ENCODE measurements around the gene MRPL11. TPM values are rescaled to one million over a fixed set of nuclear protein-coding genes. Genes with fewer than 3 reads are reported as not detected.
"Not testable (repeated sequence)": the region's sequence is repeated elsewhere in the genome, so short reads cannot be mapped to it uniquely, and the experiment has no call there.

Gene MRPL11
- total RNA-seq, 1 donor: 22.6 TPM

DNA sequence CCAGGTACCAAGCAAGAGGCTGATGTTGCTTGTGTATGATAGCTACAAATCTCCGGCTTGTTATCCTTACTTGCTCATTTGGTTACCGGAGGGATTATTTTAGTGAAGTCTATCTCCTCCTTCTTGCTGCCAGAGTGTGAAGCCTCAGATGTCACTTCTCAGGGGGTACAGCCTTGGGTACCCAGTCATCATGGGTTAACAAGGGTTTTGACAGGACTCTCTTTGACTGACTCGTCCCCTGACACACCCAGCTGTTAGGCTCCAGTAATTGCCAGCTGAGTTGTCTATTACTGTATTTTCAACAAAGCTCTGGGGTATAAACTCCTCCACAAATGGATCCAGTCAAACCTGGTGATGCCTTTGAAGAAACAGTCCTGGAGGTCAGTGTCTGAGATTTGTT is 16.2 kb upstream of the MRPL11 start:
- no peaks in the 10 kb centered on the region for H3K9me3 ChIP-seq (ENCODE audit: low read depth, low read length)
- no peak overlapping the region for H3K4me3 ChIP-seq (ENCODE audit: low read length)
- no peaks in the 10 kb centered on the region for H3K27me3 ChIP-seq (ENCODE audit: insufficient read depth, low read length)
- H3K4me1 ChIP-seq (ENCODE audit: insufficient read depth, low read length): peaks cover 45% of the 10 kb centered on the region

DNA sequence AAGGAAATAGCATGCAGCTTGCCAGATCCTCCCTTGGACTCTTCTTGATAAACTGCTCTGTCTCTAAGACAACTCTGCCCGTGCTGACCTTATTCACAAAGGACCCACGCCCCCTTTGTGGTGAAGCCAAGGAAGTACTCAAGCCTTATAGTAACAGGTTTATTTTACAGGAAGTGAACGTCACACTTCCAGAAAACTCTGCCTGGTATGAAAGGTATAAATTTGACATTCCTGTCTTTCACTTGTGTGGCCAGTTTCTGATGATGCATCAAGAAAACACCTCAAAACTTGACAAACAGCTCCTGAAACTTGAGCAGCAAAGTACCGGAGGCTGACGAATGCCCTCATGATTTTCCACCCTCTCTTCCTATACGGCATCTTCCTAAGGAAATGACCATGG is 15.6 kb upstream of the MRPL11 start:
- H3K27me3 ChIP-seq (ENCODE audit: insufficient read depth, low read length): no peaks in the 10 kb centered on the region
- no peak overlapping the region for H3K4me3 ChIP-seq (ENCODE audit: low read length)
- no peaks in the 10 kb centered on the region for H3K9me3 ChIP-seq (ENCODE audit: low read depth, low read length)
- H3K4me1 ChIP-seq (ENCODE audit: insufficient read depth, low read length): peaks cover 39% of the 10 kb centered on the region

DNA sequence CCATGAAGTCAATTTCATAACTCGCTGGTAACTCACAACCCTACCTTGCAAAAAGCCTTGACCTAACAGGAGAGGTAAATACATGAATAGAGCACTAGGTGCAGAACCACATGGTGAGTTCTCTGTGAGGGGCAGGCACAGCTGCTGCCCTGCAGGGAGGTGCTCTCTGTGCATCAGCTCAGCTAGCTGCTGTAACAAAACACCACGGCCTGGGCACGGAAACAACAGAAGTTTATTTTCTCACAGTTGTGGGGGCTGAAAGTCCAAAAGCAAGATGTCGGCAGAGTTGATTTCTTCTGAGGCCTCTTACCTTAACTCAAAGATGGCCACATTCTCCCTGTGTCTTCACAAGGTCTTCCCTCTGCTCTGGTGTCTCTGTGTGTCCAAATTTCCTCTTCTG is 13.0 kb upstream of the MRPL11 start:
- no peaks in the 10 kb centered on the region for H3K27me3 ChIP-seq (ENCODE audit: insufficient read depth, low read length)
- H3K4me1 ChIP-seq (ENCODE audit: insufficient read depth, low read length): peaks cover 23% of the 10 kb centered on the region
- no peak overlapping the region for H3K4me3 ChIP-seq (ENCODE audit: low read length)
- H3K9me3 ChIP-seq (ENCODE audit: low read depth, low read length): no peaks in the 10 kb centered on the region

DNA sequence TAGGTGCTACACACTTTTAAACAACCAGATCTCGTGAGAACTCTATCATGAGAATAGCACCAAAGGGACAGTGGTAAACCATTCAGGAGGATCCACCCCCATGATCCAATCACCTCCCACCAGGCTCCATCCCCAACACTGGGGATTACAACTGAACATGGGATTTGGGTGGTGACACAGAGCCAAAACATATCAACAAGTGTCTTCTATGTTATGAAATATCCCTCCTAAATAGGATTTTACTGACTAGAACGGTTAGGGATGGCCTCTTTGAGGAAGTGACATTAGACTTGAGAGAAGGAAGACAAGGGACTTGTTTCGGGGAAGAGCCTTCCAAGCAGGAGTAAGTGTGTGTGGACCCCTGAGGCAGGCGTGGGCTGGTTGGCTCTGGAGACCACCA is 11.9 kb upstream of the MRPL11 start:
- Histone ChIP-seq H3K9me3 (ENCODE audit: low read depth, low read length) (no peaks in the 10 kb centered on the region), H3K27me3 (ENCODE audit: insufficient read depth, low read length) (no peaks in the 10 kb centered on the region)

DNA sequence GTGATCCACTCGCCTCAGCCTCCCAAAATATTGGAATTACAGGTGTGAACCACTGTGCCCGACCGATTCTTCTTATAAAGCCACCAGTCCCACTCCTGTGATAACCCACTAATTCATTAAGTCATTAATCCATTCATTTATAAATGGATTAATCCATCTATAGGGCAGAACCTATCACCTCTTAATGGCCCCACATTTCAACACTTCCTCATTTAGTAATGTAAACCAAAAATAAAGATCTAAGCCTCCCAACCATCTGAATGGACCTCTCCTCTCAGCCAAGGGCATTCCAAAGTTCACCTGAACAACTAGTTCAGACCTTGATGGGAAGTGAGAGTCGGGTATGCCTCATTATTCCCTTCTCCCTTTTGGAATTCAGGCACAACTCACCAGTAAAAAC is 9.9 kb upstream of the MRPL11 start:
- Histone ChIP-seq H3K9me3 (ENCODE audit: low read depth, low read length) (no peaks in the 10 kb centered on the region), H3K4me3 (ENCODE audit: low read length) (no peak overlapping the region), H3K27me3 (ENCODE audit: insufficient read depth, low read length) (no peaks in the 10 kb centered on the region), H3K4me1 (ENCODE audit: insufficient read depth, low read length) (peaks cover 30% of the 10 kb centered on the region)

More for the DNA sequence above, 11.9 kb upstream of the MRPL11 start:
- H3K4me1 ChIP-seq (ENCODE audit: insufficient read depth, low read length): peaks cover 23% of the 10 kb centered on the region
- H3K4me3 ChIP-seq (ENCODE audit: low read length): no peak overlapping the region

DNA sequence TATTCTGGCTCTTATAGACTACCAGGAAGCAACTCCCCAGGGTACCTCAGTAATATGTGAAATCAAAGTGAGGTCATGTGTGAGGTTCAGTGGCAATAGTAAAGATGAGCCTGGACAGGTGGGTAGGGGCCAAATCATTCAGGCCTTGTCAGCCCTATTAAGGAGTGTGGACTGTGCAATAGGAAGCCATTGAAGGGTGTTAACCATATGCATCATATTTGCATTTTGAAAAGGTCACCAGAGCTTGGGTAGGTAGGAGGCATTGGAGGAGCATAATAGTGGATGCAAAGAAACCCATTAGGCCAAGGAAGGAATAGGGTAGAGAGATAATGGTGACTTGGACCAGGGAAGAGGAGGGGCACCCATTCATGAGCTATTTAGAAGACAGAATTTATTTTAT is 8.4 kb upstream of the MRPL11 start:
- peaks cover 41% of the 10 kb centered on the region for H3K4me1 ChIP-seq (ENCODE audit: insufficient read depth, low read length)
- no peaks in the 10 kb centered on the region for H3K9me3 ChIP-seq (ENCODE audit: low read depth, low read length)
- H3K4me3 ChIP-seq (ENCODE audit: low read length): no peak overlapping the region
- no peaks in the 10 kb centered on the region for H3K27me3 ChIP-seq (ENCODE audit: insufficient read depth, low read length)

DNA sequence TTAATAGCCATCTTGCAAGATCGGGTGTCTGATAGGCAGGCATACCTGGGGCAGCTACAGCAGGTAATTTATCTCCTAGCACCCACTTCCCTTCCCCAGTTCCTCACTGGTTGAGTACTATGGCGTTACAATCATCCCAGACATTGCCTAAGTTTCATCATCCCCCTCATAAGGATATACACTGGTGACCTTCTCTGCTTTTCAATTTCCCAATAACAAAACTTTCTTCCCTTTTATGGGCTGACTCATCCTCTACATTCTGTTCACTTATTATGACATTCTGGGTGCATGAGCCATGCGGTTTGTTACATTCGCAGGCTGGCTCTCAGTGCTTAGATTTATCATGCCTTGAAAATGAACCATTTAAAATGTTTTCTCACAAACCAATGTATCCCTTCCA is 5.0 kb upstream of the MRPL11 start:
- no peaks in the 10 kb centered on the region for H3K27me3 ChIP-seq (ENCODE audit: insufficient read depth, low read length)
- no peak overlapping the region for H3K4me3 ChIP-seq (ENCODE audit: low read length)

DNA sequence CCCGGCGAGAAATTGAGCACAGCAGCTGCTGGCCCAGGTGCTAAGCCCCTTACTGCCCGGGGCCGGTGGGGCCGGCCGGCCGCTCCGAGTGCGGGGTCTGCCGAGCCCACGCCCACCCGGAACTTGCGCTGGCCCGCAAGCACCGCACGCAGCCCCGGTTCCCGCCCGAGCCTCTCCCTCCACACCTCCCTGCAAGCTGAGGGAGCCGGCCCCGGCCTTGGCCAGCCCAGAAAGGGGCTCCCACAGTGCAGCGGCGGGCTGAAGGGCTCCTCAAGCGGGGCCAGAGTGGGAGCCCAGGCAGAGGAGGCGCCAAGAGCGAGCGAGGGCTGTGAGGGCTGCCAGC is 2.3 kb upstream of the MRPL11 start:
- H3K4me3 ChIP-seq (ENCODE audit: low read length); H3K9me3 ChIP-seq (ENCODE audit: low read depth, low read length); H3K27me3 ChIP-seq (ENCODE audit: insufficient read depth, low read length): not testable (repeated sequence)
- H3K4me1 ChIP-seq (ENCODE audit: insufficient read depth, low read length): peaks cover 34% of the 10 kb centered on the region

More for the DNA sequence above, 5.0 kb upstream of the MRPL11 start:
- Histone ChIP-seq H3K9me3 (ENCODE audit: low read depth, low read length) (no peaks in the 10 kb centered on the region), H3K4me1 (ENCODE audit: insufficient read depth, low read length) (peaks cover 27% of the 10 kb centered on the region)

DNA sequence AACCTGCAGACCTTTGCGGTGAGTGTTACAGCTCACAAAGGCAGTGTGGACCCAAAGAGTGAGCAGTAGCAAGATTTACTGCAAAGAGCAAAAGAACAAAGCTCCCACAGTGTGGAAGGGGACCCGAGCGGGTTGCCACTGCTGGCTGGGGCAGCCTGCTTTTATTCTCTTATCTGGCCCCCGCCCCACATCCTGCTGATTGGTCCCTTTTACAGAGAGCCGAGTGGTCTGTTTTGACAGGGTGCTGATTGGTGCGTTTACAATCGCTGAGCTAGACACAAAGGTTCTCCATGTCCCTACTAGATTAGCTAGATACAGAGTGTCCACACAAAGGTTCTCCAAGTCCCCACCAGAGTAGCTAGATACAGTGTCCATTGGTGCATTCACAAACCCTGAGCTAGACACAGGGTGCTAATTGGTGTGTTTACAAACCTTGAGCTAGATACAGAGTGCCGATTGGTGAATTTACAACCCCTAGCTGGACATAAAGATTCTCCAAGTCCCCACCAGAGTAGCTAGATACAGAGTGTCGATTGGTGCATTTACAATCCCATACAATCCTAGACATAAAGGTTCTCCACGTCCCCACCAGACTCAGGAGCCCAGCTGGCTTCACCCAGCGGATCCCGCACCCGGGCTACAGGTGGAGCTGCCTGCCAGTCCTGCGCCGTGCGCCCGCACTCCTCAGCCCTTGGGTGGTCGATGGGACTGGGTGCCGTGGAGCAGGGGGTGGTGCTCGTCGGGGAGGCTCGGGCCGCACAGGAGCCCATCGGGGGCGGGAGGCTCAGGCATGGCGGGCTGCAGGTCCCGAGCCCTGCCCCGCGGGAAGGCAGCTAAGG is 1.7 kb upstream of the MRPL11 start:
- peaks cover 34% of the 10 kb centered on the region for H3K4me1 ChIP-seq (ENCODE audit: insufficient read depth, low read length)
- H3K9me3 ChIP-seq (ENCODE audit: low read depth, low read length); H3K27me3 ChIP-seq (ENCODE audit: insufficient read depth, low read length); H3K4me3 ChIP-seq (ENCODE audit: low read length): not testable (repeated sequence)

DNA sequence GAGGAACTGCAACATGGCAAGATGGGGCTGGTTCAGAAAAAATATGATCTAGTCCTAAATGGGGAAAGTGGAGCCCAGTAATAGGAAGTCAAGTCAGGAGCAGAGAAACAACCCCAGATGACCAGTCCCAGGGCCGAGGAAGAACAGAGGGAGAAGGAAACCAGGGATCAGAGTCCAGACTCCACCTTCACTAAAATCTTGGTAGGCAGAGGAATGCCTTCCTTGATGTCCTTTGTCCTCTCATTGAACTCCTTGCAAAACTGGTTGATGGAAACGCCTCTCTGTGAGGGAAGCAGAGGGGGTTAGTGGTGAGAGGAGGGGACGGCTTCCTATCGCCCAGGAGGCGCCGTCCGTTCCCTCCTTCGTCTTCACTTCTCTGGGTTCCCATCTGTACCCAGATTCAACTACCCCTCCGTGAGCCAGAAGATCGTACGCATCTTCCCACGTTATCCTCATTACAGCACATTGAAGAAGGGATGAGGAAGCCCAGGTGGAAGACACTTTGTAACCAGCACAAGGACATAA is 607 bp downstream of the MRPL11 start:
- H3K27me3 ChIP-seq (ENCODE audit: insufficient read depth, low read length): no peaks in the 10 kb centered on the region
- peaks cover 17% of the 10 kb centered on the region for H3K4me1 ChIP-seq (ENCODE audit: insufficient read depth, low read length)
- H3K9me3 ChIP-seq (ENCODE audit: low read depth, low read length): no peaks in the 10 kb centered on the region
- peak overlapping the region; percentile 51 for H3K4me3 ChIP-seq (ENCODE audit: low read length)

DNA sequence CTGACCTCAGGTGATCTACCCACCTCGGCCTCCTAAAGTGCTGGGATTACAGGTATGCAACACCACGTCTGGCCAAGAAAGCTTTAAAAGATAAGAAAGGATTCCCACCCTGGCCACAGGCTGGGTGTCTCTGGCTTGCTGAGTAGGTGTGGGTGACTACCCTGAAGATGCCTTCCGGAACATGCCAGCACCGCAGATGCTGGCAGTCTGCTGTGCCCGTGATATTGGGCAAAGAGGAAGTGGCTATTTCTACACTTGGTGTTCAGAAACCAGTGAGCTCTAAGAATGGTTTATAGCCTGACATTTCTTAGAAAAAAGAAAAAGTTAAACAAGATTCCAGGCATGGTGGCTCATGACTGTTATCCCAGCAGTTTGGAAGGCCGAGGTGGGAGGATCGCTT is 6.1 kb downstream of the MRPL11 start:
- H3K9me3 ChIP-seq (ENCODE audit: low read depth, low read length): no peaks in the 10 kb centered on the region
- H3K27me3 ChIP-seq (ENCODE audit: insufficient read depth, low read length): no peaks in the 10 kb centered on the region
- H3K4me3 ChIP-seq (ENCODE audit: low read length): no peak overlapping the region
- peaks cover 10% of the 10 kb centered on the region for H3K4me1 ChIP-seq (ENCODE audit: insufficient read depth, low read length)

DNA sequence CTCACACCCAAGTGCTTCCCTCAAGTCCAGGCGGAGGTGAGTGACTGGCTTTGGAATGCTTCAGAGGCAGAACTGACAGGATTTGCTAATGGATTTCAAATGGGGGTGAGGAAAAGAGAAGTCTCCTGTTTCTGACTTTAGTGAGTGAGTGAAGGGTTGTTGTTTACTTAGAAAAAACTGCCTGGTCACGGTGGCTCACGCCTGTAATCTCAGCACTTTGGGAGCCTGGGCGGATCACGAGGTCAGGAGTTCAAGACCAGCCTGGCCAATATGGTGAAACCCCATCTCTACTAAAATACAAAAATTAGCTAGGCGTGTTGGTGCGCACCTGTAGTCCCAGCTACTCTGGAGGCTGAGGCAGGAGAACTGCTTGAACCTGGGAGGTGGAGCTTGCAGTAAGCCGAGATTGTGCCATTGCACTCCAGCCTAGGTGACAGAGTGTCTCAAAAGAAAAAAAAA is 6.7 kb downstream of the MRPL11 start:
- H3K4me1 ChIP-seq (ENCODE audit: insufficient read depth, low read length); H3K4me3 ChIP-seq (ENCODE audit: low read length); H3K9me3 ChIP-seq (ENCODE audit: low read depth, low read length); H3K27me3 ChIP-seq (ENCODE audit: insufficient read depth, low read length): not testable (repeated sequence)

DNA sequence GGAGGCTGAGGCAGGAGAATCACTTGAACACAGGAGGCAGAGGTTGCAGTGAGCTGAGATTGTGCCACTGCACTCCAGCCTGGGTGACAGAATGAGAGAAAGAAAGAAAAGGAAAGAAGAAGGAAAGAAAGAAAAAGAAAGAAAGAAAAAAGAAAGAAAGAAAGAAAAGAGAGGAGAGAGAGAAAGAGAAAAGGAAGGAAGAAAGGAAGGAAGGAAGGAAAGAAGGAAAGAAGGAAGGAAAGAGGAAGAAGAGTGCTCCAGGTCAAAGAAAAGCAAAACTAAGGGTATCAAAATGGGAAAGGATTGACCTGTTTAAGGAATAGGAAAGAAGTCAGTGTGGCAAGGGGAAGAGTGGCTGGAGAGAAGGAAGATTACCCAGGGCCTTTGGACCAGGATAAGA is 7.4 kb downstream of the MRPL11 start:
- H3K4me1 ChIP-seq (ENCODE audit: insufficient read depth, low read length); H3K4me3 ChIP-seq (ENCODE audit: low read length); H3K9me3 ChIP-seq (ENCODE audit: low read depth, low read length); H3K27me3 ChIP-seq (ENCODE audit: insufficient read depth, low read length): not testable (repeated sequence)

DNA sequence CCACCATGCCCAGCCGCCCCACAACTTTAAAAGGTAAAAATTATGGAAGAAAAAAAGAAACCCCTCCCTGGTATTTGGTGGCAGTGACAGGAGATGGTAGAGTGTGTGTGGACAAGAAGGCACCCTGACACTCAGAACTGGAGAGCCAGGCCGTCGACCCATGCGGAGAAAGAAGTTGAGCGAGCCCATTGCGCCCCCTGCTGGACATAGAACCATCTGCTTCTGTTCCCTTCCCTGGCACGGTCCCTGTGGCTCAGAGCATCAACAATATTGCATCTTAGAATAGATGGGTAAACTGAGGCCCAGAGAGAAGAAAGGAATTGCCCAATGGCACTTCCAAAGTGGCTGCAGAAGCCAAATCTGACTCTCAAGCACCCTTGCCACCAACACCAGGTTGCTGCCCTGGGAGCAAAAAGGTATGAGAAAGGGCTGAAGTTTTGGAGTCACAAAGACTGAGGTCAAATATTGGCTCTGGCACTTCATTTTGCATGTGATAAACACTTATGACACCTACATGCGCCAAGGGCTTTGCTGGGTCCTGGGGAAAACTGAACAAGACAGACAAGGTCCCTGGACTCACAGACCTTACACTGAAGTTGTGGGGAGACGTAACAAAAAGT is 8.6 kb downstream of the MRPL11 start:
- peaks cover 10% of the 10 kb centered on the region for H3K4me1 ChIP-seq (ENCODE audit: insufficient read depth, low read length)
- no peak overlapping the region for H3K4me3 ChIP-seq (ENCODE audit: low read length)
- H3K9me3 ChIP-seq (ENCODE audit: low read depth, low read length): no peaks in the 10 kb centered on the region
- H3K27me3 ChIP-seq (ENCODE audit: insufficient read depth, low read length): no peaks in the 10 kb centered on the region

DNA sequence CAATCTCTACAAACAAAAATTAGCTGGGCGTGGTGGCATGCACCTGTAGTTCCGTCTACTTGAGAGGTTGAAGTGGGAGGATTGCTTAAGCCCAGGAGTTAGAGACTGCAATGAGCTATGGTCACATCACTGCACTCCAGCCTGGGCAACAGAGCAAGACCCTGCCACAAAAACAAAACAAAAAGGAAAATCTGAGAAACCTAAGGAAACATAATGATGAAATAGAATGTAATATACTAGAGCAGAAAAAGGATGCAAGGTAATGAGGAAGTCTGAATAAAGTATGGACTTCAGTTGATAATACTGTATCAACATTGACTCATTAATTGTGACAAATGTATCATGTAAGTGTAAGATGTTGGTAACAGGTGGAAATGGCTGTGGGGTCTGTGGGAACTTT is 9.7 kb downstream of the MRPL11 start:
- H3K4me1 ChIP-seq (ENCODE audit: insufficient read depth, low read length): peaks cover 10% of the 10 kb centered on the region
- H3K9me3 ChIP-seq (ENCODE audit: low read depth, low read length): no peaks in the 10 kb centered on the region
- no peak overlapping the region for H3K4me3 ChIP-seq (ENCODE audit: low read length)
- no peaks in the 10 kb centered on the region for H3K27me3 ChIP-seq (ENCODE audit: insufficient read depth, low read length)

DNA sequence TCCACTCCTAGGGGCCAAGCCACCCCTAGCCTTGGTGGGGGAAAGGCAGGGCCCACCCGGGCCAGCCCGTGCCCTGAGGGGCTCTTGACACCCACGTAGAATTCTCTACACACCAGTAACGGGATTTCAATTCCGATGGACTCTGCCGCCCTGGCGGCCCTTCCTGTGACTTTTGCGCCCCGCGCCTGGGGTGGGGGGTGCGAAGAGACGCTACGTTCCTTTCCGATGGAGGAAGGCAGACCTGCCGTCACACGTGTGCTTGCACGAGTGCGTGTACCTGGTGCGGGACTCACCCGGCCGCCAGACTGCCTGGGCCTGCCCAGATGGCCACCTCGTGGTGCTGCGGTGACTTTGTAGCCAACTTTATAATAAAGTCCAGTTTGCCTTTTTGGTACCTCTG is 12.3 kb downstream of the MRPL11 start:
- Histone ChIP-seq H3K9me3 (ENCODE audit: low read depth, low read length) (no peaks in the 10 kb centered on the region), H3K27me3 (ENCODE audit: insufficient read depth, low read length) (no peaks in the 10 kb centered on the region), H3K4me1 (ENCODE audit: insufficient read depth, low read length) (no peaks in the 10 kb centered on the region), H3K4me3 (ENCODE audit: low read length) (no peak overlapping the region)
